Smooth muscle cell (in vitro differentiated cells): ENCODE results near the gene WDR83. TPM values are rescaled to one million over a fixed set of nuclear protein-coding genes. Genes with fewer than 3 reads are reported as not detected.

Source experiments
- DNase-seq: peaks from one replicate; lab custom pipeline; 2025; ENCODE audit not compliant: unreplicated experiment; lab: John Stamatoyannopoulos, UW
- H2AFZ ChIP-seq: fragments of 200-600 bp; sonication (generic); 2 replicates; pipeline ENCODE4 v1.6.0; 2016; ENCODE audit warnings: antibody characterized with exemption, low read depth, mild to moderate bottlenecking
- H3F3A ChIP-seq: fragments of 200-600 bp; sonication (generic); 2 replicates; pipeline ENCODE4 v1.6.0; 2017; ENCODE audit warnings: antibody characterized with exemption, low read depth
- H3K27ac ChIP-seq: fragments of 200-600 bp; sonication (generic); 2 replicates; pipeline ENCODE4 v1.5.1; 2016; ENCODE audit warnings: low read depth, mild to moderate bottlenecking
- H3K27me3 ChIP-seq: fragments of 200-600 bp; sonication (generic); 2 replicates; pipeline ENCODE4 v1.6.1; 2016; ENCODE audit warnings: low read depth, mild to moderate bottlenecking
- H3K36me3 ChIP-seq: fragments of 200-600 bp; sonication (generic); 2 replicates; pipeline ENCODE4 v1.5.1; 2016; ENCODE audit warnings: low read depth
- H3K4me1 ChIP-seq: fragments of 200-600 bp; sonication (generic); 2 replicates; pipeline ENCODE4 v1.5.1; 2016; ENCODE audit warnings: low read depth
- H3K4me2 ChIP-seq: fragments of 200-600 bp; sonication (generic); 2 replicates; pipeline ENCODE4 v1.6.0; 2016; ENCODE audit warnings: mild to moderate bottlenecking
- H3K4me3 ChIP-seq: fragments of 200-600 bp; sonication (generic); 2 replicates; pipeline ENCODE4 v1.5.1; 2016; ENCODE audit warnings: mild to moderate bottlenecking
- H3K79me2 ChIP-seq: fragments of 200-600 bp; sonication (generic); 2 replicates; pipeline ENCODE4 v1.6.0; 2016; ENCODE audit warnings: low read depth, mild to moderate bottlenecking
- H3K9ac ChIP-seq: fragments of 200-600 bp; sonication (generic); 2 replicates; pipeline ENCODE4 v1.6.0; 2016; ENCODE audit warnings: low read depth
- H3K9me3 ChIP-seq: fragments of 200-600 bp; sonication (generic); replicated peaks from 2 replicates; pipeline ENCODE4 v1.5.1; 2016; ENCODE audit warnings: low read depth
- H4K20me1 ChIP-seq: fragments of 200-600 bp; sonication (generic); 2 replicates; pipeline ENCODE4 v1.6.0; 2016; ENCODE audit warnings: low read depth
- CTCF ChIP-seq: fragments of 200-600 bp; sonication (generic); IDR thresholded peaks from 2 replicates; pipeline ENCODE4 v1.5.1; 2017; ENCODE audit warnings: borderline replicate concordance, mild to moderate bottlenecking, antibody characterized with exemption; ENCODE audit not compliant: insufficient read depth, poor library complexity, severe bottlenecking
- WGBS: methylation state at CpG from one replicate; pipeline ENCODE4 v1.1.7; 2016; ENCODE audit warnings: low lambda C conversion rate; 5-methylcytosine and 5-hydroxymethylcytosine counted together
- polyA plus RNA-seq: library from polyadenylated mRNA; unstranded; fragments of >200 nt; fragmentation: Nextera tagmentation; extraction: Ambion mirVana; gene quantifications from 2 replicates; pipeline ENCODE4 v1.2.1, GENCODE V29; 2016
- small RNA-seq: library from RNA; depleted of rRNA; stranded (forward); fragments of <200 nt; gene quantifications from one replicate; pipeline ENCODE3, GENCODE V24; 2014
- total RNA-seq: library from RNA; depleted of rRNA; stranded (reverse); fragments of >200 nt; gene quantifications from 2 replicates; pipeline ENCODE4 v1.2.3, GENCODE V29; 2014

Gene WDR83
- total and polyA plus RNA-seq, 2 experiments from 2014 or later: 12.4 to 21.6 TPM

- no peak for DNase-seq
These were observed 56.7 kb downstream of the WDR83 start for GRCh38 chr19:12723381-12723640.

GRCh38 chr19:12723641-12724426 lies 57.2 kb downstream of the WDR83 start, which contains the start of gene TNPO2:
Gene TNPO2, minus strand, starts transcription at chr19:12723932. Its CDS starts 2,955 bp downstream, at chr19:12720977.
- Histone ChIP-seq H3K4me2 (peak within 1 kb of the TSS; percentile 96), H3K9ac (peak within 1 kb of the TSS; percentile 37), H3K79me2 (peaks cover 31% of the 10 kb centered on the region), H3K9me3 (no peaks in the 10 kb centered on the region), H3F3A (peaks cover 8% of the 10 kb centered on the region), H3K27me3 (no peaks in the 10 kb centered on the region), H2AFZ (peak within 1 kb of the TSS; percentile 59), H3K4me1 (peaks cover 7% of the 10 kb centered on the region), H3K36me3 (no peaks in the 10 kb centered on the region), H3K27ac (peak within 1 kb of the TSS; percentile 69), H4K20me1 (peaks cover 19% of the 10 kb centered on the region), H3K4me3 (peak within 1 kb of the TSS; percentile 82)
- 5% methylated on average over 28 of the region's 28 CpGs for WGBS
- DNase-seq: no peak
- TF ChIP-seq CTCF: no peak

More at GRCh38 chr19:12723381-12723640, 56.7 kb downstream of the WDR83 start:
- H2AFZ ChIP-seq: peak overlapping the region; percentile 54
- H3K27ac ChIP-seq: peak overlapping the region; percentile 69
- no peak for TF ChIP-seq CTCF
- H4K20me1 ChIP-seq: peaks cover 24% of the 10 kb centered on the region
- H3K4me2 ChIP-seq: peak overlapping the region; percentile 96
- peaks cover 8% of the 10 kb centered on the region for H3F3A ChIP-seq
- peak overlapping the region; percentile 37 for H3K9ac ChIP-seq
- H3K27me3 ChIP-seq: no peaks in the 10 kb centered on the region
- H3K79me2 ChIP-seq: peaks cover 37% of the 10 kb centered on the region
- peaks cover 7% of the 10 kb centered on the region for H3K4me1 ChIP-seq
- WGBS: 2% methylated on average over 7 of the region's 7 CpGs
- peak overlapping the region; percentile 82 for H3K4me3 ChIP-seq
- H3K36me3 ChIP-seq: no peaks in the 10 kb centered on the region
- H3K9me3 ChIP-seq: no peaks in the 10 kb centered on the region

Small RNAs within 50 kb of the gene (small RNA-seq; reads per million reads assigned to genes)
- gene SNORD41: 914 reads per million, percentile 100 among the genes with 10 or more reads in this experiment

Other genes starting within 250 kb of the WDR83 start
- 2.4 and 4.1 TPM in 2 replicates for gene ZNF443, start 225.8 kb upstream of the WDR83 start, total RNA-seq
- gene ZNF443, start 225.8 kb upstream of the WDR83 start, polyA plus RNA-seq: 0.73 and 3.7 TPM in 2 replicates
- 1.2 and 4.0 TPM in 2 replicates for gene ZNF709, start 182.0 kb upstream of the WDR83 start, total RNA-seq
- 0.29 and 1.4 TPM in 2 replicates for gene ZNF709, start 182.0 kb upstream of the WDR83 start, polyA plus RNA-seq
- 6.5 and 6.9 TPM in 2 replicates for gene ZNF564, start 115.3 kb upstream of the WDR83 start, total RNA-seq
- gene ZNF564, start 115.3 kb upstream of the WDR83 start, polyA plus RNA-seq: 2.8 and 3.6 TPM in 2 replicates
- 3.8 and 7.1 TPM in 2 replicates for gene ZNF490, start 56.0 kb upstream of the WDR83 start, total RNA-seq
- 1.1 and 1.4 TPM in 2 replicates for gene ZNF490, start 56.0 kb upstream of the WDR83 start, polyA plus RNA-seq
- gene ZNF791, start 55.9 kb upstream of the WDR83 start, total RNA-seq: 17.4 and 25.9 TPM in 2 replicates
- gene ZNF791, start 55.9 kb upstream of the WDR83 start, polyA plus RNA-seq: 15.3 and 20.6 TPM in 2 replicates
- gene MAN2B1, start 65 bp upstream of the WDR83 start, total RNA-seq: 69.2 and 77.9 TPM in 2 replicates
- 46.1 and 51.0 TPM in 2 replicates for gene MAN2B1, start 65 bp upstream of the WDR83 start, polyA plus RNA-seq
- gene DHPS, start 15.1 kb downstream of the WDR83 start, total RNA-seq: 44.0 and 67.6 TPM in 2 replicates
- 43.9 and 57.3 TPM in 2 replicates for gene DHPS, start 15.1 kb downstream of the WDR83 start, polyA plus RNA-seq
- gene GNG14, start 21.2 kb downstream of the WDR83 start, total RNA-seq: not detected in 2 replicates
- 2.0 TPM in 1 of 2 replicates, not detected in the other for gene GNG14, start 21.2 kb downstream of the WDR83 start, polyA plus RNA-seq
- 9.1 and 9.5 TPM in 2 replicates for gene FBXW9, start 29.8 kb downstream of the WDR83 start, total RNA-seq
- gene FBXW9, start 29.8 kb downstream of the WDR83 start, polyA plus RNA-seq: 16.7 and 17.3 TPM in 2 replicates
- gene TNPO2, start 57.1 kb downstream of the WDR83 start, total RNA-seq: 43.0 and 45.4 TPM in 2 replicates
- gene TNPO2, start 57.1 kb downstream of the WDR83 start, polyA plus RNA-seq: 8.7 and 10.7 TPM in 2 replicates
- 156 and 171 TPM in 2 replicates for gene TRIR, start 67.9 kb downstream of the WDR83 start, total RNA-seq
- 191 and 212 TPM in 2 replicates for gene TRIR, start 67.9 kb downstream of the WDR83 start, polyA plus RNA-seq
- gene GET3, start 70.7 kb downstream of the WDR83 start, total RNA-seq: 46.8 and 51.4 TPM in 2 replicates
- 99.6 and 106 TPM in 2 replicates for gene GET3, start 70.7 kb downstream of the WDR83 start, polyA plus RNA-seq
- not detected in 2 replicates for gene BEST2, start 85.0 kb downstream of the WDR83 start, total RNA-seq
- gene BEST2, start 85.0 kb downstream of the WDR83 start, polyA plus RNA-seq: 0.30 TPM in 1 of 2 replicates, not detected in the other
- gene HOOK2, start 108.7 kb downstream of the WDR83 start, total RNA-seq: 16.7 and 20.5 TPM in 2 replicates
- 14.6 and 48.3 TPM in 2 replicates for gene HOOK2, start 108.7 kb downstream of the WDR83 start, polyA plus RNA-seq
- 687 and 756 TPM in 2 replicates for gene JUNB, start 124.7 kb downstream of the WDR83 start, total RNA-seq
- 1,281 and 1,575 TPM in 2 replicates for gene JUNB, start 124.7 kb downstream of the WDR83 start, polyA plus RNA-seq
- 351 and 400 TPM in 2 replicates for gene PRDX2, start 135.0 kb downstream of the WDR83 start, total RNA-seq
- gene PRDX2, start 135.0 kb downstream of the WDR83 start, polyA plus RNA-seq: 371 and 391 TPM in 2 replicates
- gene THSD8, start 135.3 kb downstream of the WDR83 start, total RNA-seq: not detected in 2 replicates
- gene THSD8, start 135.3 kb downstream of the WDR83 start, polyA plus RNA-seq: 8.0 and 10.1 TPM in 2 replicates
- gene RNASEH2A, start 139.8 kb downstream of the WDR83 start, total RNA-seq: 8.7 and 15.7 TPM in 2 replicates
- 34.8 and 34.9 TPM in 2 replicates for gene RNASEH2A, start 139.8 kb downstream of the WDR83 start, polyA plus RNA-seq
- 4.6 TPM in 1 of 2 replicates, not detected in the other for gene RTBDN, start 167.8 kb downstream of the WDR83 start, total RNA-seq
- 1.7 TPM in 1 of 2 replicates, not detected in the other for gene RTBDN, start 167.8 kb downstream of the WDR83 start, polyA plus RNA-seq
- gene MAST1, start 171.7 kb downstream of the WDR83 start, total RNA-seq: 0.99 and 3.2 TPM in 2 replicates
- 2.0 and 2.7 TPM in 2 replicates for gene MAST1, start 171.7 kb downstream of the WDR83 start, polyA plus RNA-seq
- 19.5 and 26.3 TPM in 2 replicates for gene DNASE2, start 214.6 kb downstream of the WDR83 start, total RNA-seq
- gene DNASE2, start 214.6 kb downstream of the WDR83 start, polyA plus RNA-seq: 44.9 and 48.1 TPM in 2 replicates
- not detected in 2 replicates for gene KLF1, start 220.4 kb downstream of the WDR83 start, total RNA-seq
- 0.09 TPM in 1 of 2 replicates, not detected in the other for gene KLF1, start 220.4 kb downstream of the WDR83 start, polyA plus RNA-seq
- 9.7 and 17.4 TPM in 2 replicates for gene GCDH, start 224.4 kb downstream of the WDR83 start, total RNA-seq
- gene GCDH, start 224.4 kb downstream of the WDR83 start, polyA plus RNA-seq: 10.9 and 15.3 TPM in 2 replicates